NCI-H187 (cell line): Measurements from ENCODE around the gene CAD.
A peak's percentile ranks its signal among the peaks of the same experiment; 100 is the strongest.

Experiments
- DNase-seq, 2 experiments: peaks; one replicate each; lab custom pipeline; 2025; lab: John Stamatoyannopoulos, UW

CAD gene

DNA sequence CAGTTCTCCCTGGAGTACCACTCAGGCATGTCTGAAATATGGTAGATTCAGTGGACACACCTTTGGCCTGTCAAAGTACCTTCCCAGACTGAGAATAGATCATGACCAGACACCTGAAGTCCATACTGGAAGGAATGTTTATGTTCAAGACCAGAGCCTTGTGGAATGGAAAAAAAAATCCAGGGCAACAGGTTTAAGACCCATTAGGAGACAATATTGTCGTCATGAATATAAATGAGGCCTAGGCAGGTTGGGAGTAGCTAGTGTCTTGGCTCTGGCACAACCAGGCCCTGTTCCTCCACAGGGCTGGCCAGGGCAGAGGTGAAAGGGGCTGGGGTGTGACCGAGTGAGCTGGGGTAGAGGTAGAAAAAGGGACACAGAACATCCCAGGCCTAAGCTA, 18.5 kb upstream of the CAD start:
- DNase-seq = no peak

- no peak for DNase-seq
Observed at GRCh38 chr2:27199241-27199640, 17.9 kb upstream of the CAD start.

DNA sequence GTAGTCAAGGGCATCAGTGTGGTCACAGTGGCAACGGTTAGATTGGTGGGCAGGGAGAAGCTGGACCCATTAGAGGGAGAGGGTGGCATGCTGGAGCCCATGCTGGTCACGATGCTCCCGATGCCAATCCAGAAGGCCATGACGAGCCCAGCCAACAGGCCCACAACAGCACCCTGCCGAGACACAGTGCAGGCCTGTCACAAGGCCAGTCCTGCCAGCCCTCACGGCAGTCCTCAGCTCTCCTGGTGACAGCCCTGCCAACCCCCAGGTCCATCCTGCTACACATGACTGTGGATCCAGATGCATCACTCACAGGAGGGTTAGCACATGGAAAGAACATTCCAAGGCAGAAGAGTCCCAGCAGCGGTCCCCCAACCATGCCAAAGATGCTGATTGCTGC, 15.5 kb upstream of the CAD start:
- DNase-seq = no peak

DNA sequence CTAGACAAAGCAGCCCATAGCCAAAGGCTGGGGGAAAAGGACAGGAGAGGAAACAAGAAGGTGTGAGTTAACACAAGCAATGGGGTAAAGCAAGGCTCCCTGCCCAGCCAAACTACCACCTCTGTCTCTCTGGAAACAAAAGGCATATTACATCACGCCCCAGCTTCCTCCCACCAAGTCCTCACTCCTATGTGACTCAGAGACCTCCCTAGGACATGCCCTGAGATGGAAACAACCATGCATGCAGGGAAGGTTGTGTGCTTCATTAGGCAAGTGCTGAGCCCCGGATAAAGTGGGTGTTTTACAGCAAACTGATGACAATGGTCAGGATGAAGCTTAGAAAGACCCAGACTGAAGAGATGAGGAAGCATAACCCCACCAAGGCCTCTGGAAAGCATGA, 14.3 kb upstream of the CAD start:
- no peak for DNase-seq

DNA sequence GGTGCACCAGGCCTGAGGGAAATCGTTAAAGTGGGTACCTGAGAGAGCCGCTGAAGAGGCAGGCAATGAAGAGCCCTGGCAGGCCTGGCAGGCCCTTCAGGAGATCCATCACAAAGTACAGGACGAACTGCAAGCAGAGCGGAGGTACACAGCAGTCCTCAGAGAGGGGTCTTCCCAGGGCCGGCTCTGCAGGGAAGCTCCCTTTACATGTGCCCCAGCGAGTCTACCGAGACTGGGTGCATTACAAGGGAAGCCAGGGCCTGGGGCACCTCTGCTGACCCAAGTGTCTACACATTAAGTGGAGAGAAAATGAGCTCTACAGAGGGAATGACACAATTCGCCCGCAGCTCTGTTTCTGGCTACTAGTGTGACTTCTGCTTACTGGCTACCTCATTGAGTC, 13.4 kb upstream of the CAD start:
- no peak for DNase-seq

GRCh38 chr2:27204566-27204965, 12.6 kb upstream of the CAD start:
- no peak for DNase-seq

DNA sequence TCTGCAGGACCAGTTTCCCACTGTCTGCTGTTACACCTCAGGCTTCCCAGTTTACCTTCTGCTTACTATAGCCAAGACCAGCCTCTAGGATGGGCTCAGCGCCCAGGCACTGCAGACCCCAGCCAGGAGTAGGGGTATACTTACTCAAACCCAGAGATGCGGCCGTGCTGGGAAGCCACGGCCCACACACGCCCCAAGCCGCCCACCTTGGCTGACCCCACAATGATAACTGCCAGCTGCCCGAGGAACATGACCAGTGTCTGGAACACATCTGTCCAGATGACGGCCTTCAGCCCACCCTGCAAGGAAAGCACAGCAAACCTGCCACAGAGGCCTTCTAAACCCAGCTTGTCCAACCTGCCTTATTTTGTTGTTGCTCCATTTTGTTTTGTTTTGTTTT, 12.0 kb upstream of the CAD start:
- no peak for DNase-seq

DNA sequence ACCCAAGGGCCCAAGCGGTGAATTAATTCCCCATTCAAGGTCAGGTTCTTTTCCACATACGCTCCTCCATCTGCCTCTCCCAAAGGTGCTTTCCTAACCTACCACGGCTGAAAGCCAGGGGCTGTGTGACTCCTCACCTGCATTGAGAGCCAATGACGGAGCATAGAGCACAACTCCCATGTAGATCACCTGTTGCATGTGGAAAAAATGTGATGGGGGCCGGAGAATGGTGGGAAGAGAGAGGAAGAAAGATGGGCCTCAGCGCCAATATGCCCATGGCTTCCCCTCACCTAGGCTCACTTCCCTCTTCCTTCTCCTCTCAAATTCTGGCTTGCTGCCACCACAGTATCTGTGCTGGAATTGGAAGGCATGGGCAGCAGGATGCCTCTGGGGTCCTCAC, 10.8 kb upstream of the CAD start:
- no peak for DNase-seq

DNA sequence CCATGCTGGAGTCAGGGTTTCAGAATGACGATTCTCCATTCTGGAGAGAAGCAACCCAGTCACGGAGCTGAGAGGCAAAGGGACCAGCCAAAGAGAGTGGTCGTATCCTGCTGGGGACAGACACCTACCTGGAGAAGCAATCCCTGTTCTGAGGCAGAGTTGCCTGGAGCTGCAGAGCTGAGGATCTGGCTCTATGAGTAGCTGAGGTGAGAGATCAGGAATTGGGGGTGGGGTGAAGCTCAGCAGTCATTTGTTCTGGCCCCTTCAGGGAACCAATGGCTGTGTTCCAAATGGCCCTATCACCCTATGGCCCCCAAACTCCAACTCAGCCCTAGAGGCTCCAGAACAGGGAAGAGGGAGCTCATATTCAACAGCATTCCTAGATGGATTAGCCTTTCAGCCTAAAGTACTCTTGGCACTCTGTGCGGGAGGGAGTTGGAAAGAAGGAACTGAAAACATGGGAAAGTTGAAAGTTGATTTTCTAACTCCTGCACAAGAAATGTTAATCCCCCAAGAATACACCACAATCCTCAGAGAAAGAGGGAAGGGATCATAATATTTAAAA, 8.6 kb upstream of the CAD start:
- DNase-seq = no peak

DNA sequence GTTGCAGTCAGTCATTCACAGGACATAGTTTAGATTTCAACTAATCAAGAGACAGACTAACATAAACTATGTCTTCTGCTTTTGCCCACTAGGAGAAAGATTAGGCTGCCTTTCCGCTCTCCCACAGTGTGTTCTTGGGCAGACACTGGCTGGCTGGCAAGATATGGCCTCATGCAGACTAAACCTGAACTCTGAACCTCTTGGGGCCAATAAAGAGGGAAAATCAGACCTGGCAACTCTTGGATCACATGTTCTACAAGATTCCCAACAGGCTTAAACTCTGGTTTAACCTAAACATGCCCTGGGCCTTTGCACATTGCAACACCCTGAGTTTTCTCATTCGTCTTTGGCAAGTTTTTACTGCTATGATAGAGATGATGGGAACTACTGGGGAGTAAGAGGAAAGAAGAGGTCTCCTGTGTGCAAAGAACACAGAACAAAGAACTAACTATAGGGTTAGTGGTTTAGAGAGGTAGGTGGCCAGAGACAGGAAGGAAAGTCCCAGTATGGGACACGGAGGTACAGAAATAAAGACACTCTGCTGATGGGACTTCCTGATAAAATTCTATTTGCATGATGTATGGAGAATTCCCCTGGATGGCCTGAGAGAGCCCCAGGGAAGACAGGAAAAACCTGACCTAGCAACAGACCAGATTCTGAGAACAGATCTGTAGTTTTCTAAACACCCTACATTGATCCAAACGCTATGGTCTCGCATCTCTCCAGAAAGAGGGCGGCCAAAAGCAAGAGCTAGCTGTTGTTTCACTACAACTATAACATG, 7.4 kb upstream of the CAD start:
- DNase-seq = no peak

GRCh38 chr2:27211241-27211942, 5.8 kb upstream of the CAD start:
- peak in 1 of 2 experiments; percentile 72 for DNase-seq

- peak; percentile 89 to 98 for DNase-seq
Observed at GRCh38 chr2:27211943-27212625, 5.1 kb upstream of the CAD start, which contains the start of the genes ATRAID and SLC5A6. Gene ATRAID (plus strand): TSS chr2:27212041. CDS start chr2:27212369, 328 bp downstream. Gene SLC5A6 (minus strand): TSS chr2:27212268. CDS start chr2:27207650, 4,618 bp downstream.

DNA sequence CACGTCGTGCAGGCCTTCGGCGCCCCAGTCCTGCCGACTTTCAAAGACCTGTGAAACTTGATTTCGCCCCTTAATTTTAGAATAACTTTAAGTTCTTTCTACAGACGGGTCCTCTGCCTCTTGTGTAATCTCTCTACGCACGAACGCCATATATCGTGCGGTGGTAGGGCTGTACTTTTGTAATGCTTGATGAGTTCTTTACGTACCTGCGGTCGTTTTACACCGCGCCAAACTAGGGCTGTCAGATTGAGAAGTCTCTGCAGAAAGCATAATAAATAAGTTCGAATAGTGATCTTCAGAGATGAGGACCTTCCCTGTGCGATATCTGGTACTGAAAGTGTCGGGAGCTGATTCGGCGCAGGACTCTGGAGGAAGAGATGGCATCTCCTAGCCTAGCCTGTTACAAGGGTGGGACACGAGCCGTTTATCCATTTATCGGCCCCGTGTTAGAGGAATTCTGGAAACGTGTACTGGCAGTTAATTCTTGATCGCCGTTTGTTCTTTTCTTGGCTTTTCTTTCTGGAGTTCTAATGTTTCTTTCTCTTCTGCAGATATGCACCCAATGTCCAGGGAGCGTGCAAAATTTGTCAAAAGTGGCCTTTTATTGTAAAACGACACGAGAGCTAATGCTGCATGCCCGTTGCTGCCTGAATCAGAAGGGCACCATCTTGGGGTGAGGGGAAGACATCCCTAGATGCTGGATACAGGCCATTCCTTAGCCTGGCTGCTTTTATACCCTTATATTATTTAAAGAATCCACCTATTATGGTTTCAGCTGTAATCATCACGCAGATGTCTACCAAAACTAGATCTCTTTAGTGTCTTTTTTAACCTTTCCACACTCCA, 4.3 kb upstream of the CAD start:
- DNase-seq = peak in 1 of 2 experiments; percentile 63

- DNase-seq = no peak
Observed at GRCh38 chr2:27214941-27215340, 2.2 kb upstream of the CAD start.

GRCh38 chr2:27216416-27217137, 592 bp upstream of the CAD start:
- DNase-seq = no peak

GRCh38 chr2:27218614-27219013, 1.4 kb downstream of the CAD start:
- no peak for DNase-seq

GRCh38 chr2:27219091-27219490, 1.9 kb downstream of the CAD start:
- no peak for DNase-seq

DNA sequence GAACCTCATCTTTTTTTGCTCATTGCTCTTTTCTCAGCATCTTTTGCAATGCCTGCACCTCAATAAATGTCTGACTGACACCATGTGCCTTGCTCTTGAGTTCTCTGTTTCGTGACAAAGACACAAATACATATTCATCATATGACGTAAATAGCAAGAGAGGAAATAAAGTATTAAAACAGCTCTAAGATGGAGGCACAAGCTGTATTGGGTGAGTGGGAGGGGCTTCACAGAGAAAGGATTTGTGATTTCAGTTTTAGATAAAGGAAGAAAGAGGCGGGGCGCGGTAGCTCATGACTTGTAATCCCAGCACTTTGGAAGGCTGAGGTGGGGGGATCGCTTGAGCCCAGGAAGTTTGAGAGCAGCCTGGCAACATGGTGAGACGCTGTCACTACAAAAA, 2.9 kb downstream of the CAD start:
- no peak for DNase-seq

DNA sequence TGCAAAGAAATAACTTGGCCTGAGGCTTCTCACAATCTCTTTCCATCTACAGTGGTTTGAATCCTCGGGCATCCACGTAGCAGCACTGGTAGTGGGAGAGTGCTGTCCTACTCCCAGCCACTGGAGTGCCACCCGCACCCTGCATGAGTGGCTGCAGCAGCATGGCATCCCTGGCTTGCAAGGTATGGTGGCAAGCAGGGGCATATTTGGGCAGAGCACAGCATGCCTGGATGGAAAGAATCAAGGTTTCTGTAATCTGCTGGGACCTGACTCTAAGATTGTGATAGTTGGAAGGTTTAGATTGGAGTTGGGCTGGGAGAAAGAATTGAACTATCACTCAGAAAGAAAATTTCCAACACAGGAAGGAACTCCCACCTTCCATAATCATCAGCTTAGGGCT, 4.0 kb downstream of the CAD start:
- DNase-seq = no peak

- no peak for DNase-seq
Observed at GRCh38 chr2:27222407-27222806, 5.2 kb downstream of the CAD start.

DNA sequence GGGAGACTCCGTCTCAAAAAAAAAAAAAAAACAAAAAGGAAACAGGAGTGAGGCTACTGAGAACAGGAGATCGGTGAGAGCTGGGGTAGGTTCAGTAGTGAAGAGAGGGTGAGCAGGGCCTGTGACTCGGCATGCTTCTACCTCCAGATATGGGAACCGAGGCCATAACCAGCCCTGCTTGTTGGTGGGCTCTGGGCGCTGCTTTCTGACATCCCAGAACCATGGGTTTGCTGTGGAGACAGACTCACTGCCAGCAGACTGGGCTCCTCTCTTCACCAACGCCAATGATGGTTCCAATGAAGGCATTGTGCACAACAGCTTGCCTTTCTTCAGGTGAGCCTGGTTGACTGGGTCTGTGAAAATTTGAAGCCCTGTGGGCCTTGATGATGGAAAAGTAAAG, 6.2 kb downstream of the CAD start:
- DNase-seq = no peak
